Cerebellar nuclear complex (tissue), 1 donor: ENCODE results near the gene MB21D2.

Source experiments
- DNase-seq, 2 experiments: peaks; one replicate each; lab custom pipeline; 2025; lab: John Stamatoyannopoulos, UW

The MB21D2 gene

GRCh38 chr3:192923731-192924130 lies 6.1 kb upstream of the MB21D2 start:
- no peak for DNase-seq

DNA sequence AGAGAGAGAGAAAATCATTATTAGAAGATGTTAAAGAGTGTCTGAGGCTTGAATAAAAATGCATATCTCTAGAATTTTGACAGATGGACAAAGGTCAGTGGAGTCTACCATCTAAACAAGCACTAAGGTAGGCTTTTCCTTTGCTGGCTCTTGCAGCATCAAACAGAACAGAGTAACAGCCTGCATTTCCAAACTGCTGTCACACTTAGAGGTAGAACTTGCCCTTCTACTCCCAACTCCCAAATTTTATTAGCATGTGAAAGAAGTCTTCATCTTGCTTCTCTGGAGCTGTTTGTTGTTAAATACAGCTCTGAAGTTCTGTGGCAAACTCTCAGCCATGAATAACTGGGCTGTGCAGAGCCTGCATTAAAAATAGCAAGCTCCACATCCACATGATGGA lies 4.1 kb upstream of the MB21D2 start:
- DNase-seq = no peak

DNA sequence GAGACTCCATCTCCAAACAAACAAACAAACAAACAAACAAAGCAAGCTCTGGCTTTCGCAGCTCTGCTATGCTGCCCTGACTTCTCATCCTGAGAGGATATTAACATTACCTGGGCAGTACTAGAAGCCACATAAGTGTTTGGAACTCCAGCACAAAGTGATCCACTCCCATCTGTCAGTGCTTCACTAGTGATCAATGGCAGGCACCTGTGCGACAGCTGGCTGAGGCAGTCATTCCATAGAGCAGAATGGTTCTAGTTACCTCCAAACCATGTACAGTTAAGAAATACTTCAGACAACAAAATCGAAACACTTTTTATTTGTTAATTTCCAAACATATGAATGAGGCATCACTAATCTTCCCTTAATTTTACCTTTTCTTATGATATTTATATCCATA lies 2.8 kb upstream of the MB21D2 start:
- no peak for DNase-seq

GRCh38 chr3:192919901-192920300 lies 2.2 kb upstream of the MB21D2 start:
- no peak for DNase-seq

DNA sequence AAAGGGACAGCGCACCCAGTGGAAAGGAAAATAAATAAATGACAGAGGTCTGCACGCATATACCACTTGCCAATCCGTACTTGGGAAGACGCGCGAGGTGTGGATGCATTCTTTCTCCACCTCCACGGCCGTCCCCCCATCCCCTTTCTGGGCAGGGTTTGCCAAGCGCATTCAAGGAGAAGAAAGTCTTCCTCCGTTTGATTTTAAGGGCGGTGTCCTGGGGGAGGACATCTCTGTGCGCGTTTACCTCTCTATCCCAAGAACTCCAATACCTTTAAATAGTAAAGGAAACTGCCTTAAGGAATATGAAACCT lies 576 bp upstream of the MB21D2 start:
- DNase-seq = no peak

GRCh38 chr3:192917028-192917403 lies 640 bp downstream of the MB21D2 start:
- DNase-seq = no peak

DNA sequence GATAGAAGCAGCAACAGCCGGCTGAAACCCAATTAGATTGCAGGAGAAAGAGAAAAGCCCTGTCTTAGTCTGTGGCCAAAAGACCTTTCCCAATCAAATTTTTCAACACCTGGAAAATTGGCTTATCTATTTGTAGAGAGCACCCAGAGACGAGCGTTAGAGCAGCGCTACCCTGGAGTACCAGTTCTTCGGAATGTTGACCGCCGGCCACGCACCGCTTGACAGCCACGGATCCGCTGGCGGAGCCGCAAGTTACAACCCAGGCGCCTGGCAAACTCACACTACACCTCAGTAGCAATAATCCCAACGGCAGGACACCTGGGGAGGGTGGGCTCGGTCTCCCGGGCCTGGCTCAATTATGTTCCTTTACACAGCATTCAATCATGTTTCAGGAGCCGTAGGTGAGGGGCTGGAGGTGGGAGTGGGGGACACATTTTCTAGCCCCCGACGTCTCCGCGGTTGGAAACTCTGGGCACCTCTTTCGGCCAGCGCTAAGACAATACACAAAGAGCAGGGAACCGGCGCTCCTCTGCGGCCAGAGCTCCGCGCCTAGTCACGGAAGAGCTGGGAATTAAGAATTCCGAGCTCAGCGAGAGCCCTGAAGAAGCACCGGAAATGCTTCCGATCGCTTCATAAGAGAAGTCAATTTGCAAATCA lies 1.2 kb downstream of the MB21D2 start:
- no peak for DNase-seq

DNA sequence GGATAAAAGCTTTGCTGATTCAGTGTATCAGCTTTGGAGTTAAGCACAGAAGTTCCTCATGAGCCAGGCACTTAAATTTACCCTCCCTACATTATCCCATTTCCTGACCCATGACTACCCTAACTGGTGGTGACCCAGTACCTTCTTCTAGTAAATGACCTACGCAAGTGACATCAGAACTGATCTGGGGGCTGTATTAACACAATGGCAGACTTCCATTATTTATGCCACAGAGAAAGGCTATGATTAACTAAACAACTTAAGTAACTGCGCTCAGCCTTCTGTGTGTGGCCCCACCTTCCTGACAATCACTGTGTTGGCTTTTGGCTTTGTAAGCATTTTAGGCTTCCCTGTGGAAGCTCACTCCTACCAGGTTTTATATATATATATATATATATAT lies 1.9 kb downstream of the MB21D2 start:
- no peak for DNase-seq

GRCh38 chr3:192915304-192915703 lies 2.4 kb downstream of the MB21D2 start:
- peak in 1 of 2 experiments; percentile 48 for DNase-seq

DNA sequence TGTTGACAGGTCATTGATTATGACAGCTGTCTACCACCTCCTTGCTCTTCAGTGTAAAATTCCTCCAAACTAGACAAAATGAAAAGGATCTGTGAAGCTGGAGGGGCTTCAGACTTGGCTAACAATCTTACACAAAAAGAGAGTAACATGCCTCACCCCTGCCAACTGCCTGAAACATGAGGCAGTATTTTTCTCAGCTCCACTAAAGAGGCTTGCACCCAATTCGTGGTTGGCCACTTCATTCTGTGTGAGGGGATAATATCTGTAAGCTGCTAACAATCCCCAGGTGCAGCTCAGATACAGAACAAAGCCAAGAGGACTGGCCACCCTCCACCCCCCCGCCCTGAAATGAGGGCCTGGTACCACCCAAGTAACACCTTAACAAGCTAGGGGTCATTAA lies 2.8 kb downstream of the MB21D2 start:
- DNase-seq = no peak

DNA sequence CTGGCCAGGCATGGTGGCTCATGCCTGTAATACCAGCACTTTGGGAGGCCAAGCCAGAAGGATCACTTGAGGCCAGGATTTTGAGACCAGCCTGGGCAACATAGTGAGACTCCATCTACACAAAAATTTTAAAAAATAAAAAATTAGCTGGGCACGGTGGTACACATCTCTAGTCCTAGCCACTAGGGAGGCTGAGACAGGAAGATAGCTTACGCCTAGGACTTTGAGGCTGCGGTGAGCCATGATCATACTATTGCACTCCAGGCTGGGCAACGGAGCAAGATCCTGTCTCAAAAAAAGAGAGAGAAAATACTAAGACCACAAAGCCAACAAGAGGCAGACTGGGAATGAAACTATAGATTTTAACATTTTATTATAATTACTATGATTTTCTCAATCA lies 4.1 kb downstream of the MB21D2 start:
- no peak for DNase-seq

DNA sequence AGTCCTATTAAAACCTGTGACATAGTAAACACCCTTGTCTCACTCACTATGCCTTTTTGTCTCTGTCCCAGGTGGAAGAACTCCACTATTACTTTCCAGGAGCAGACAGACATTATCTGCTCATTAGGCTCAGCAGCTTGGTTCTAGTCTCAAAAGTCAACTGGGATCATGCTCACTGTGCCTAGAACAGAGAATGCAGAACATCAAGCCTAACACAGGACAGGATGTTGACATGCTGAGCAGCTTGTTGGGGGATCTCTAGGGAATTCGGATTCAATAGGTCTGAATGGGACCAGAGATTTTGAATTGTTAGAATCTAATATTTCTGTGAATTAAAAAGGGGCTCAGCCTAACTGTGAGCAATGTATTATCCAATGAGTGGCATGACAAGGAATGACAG lies 6.4 kb downstream of the MB21D2 start:
- no peak for DNase-seq

DNA sequence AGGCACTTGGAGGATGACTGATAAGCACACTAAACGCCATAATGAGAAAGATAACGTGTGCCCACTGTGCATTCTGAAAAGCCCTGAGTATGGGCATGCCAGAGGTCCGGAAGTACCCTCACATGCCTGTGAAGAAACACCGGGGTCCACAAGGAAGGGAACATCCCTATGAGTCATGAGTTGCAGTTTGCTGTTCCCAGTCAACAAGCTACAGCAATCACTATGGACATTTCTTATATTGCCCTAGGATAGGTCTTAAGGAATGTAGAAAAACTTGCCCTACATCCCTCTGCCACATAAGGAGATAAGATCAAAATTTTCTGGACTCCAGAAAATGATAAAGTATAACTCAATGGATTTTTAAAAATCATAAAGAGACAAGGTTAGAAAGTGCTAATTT lies 9.9 kb downstream of the MB21D2 start:
- no peak for DNase-seq

GRCh38 chr3:192906940-192907339 lies 10.7 kb downstream of the MB21D2 start:
- no peak for DNase-seq

DNA sequence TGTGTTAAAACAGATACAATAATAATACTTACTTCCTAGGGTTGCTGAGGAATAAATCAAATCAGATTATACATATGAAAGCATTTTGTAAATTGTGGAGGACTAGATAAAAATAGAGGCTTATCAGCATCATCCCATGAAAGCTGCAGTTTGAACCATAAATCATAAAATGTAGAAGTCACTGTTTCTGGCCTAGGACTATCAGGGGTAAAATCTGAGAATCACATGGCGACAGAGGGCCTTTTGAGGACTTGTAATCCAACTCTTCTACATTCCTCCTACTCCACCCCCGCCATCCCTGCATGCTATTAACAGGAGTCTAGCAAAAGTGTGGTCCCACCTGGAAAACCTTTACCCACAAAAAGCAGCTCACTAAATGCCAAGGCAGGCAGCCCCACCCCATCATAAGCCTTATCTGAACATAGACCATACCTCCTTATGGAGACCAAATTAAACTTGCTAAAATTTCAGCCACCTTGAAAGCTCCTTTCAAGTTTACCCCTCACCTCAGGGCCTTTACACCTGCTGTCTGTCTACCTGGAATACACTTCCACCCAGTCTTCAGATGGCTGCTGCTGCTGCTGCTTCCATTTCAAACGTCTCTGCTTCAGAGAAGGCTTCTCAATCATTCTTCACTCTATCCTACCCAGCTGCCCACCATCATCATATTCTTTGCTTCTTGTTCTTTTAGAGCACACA lies 11.5 kb downstream of the MB21D2 start:
- DNase-seq = no peak

DNA sequence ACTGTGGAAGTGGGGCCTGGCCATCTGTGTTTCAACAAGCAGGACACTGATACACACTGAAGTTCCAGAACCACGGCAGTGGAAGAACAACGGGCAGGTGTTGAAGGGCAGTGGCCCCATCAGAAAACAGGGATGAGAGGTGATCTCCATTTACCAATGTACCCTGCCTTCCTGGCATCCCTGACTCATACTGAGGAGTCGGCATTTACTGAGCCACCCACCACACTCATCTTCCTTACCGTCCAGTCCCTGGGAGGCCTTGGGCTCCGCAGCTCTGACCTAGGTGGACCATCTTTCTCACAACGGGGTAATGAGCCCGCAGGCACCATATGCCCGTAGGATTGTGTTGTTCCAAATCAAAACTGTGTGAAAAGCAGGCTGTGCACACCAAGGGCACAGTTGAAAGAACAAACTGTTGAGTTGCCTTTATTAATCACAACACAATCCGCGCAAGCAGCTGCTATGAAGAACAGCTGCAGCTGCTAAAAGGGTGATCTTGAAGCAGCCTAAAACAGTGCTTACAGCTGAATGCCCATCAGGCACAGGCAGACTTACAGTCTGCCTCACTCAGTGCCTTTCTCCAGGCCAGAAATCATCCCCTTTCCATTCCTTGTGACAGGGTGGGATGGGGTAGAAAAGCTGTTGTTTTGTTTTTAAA lies 12.9 kb downstream of the MB21D2 start:
- no peak for DNase-seq

DNA sequence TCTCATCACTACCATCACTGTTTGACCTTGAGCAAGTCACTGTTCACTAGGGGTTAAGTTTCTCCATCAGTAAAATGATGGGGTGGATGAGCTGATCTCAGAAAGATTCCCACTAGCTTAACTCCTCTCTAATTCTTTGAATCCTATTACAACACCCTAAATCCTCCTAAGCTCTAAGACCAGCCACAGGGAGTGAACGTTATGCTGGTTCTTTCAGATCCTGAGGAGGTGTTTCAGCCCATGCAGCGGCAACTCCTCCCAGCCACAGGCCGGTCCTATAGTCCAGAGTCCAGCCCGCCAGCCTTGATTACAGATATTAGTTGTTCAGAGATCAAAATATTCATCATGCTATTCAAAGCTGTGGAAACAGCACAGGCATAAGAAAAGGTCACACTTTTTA lies 15.1 kb downstream of the MB21D2 start:
- no peak for DNase-seq

GRCh38 chr3:192901435-192901834 lies 16.2 kb downstream of the MB21D2 start:
- no peak for DNase-seq

DNA sequence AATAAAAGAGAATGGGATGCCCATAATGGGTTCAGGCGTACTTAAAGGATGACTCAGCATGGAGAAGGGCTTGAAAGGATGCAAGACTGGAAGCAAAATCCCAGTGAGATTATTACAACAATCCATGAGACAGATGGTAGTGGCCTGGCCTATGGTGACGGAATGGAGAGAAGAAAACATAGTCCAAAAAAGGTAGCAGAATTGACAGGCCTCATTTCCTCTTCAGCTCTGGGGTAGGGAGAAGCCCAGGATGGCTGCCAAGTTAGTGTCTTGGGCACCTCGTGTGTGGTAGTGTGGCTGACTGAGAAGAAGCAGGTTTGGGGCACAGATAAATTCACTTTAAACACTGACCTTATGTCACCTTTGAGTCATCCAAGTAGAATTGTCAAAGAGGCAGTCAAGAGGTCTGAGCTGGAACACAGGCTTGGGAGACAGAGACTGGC lies 18.1 kb downstream of the MB21D2 start:
- no peak for DNase-seq

GRCh38 chr3:192897005-192897404 lies 20.7 kb downstream of the MB21D2 start:
- no peak for DNase-seq

DNA sequence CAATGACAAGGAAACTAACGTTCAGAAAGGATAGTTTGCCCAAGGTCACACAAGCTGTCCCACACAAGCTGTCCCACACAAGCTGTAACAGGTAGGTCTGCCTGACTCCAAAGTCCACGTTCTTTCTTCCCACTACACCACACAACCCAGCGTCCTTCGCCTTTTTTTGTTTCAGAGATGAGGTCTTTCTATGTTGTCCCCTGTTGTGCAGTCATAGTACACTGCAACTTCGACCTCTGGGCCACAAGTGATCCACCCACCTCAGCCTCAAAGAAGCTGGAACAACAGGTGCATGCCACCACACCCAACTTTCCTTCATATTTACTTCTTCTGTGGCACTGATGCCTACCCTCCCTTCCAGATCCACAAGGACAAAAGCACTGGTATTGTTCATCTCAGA lies 21.4 kb downstream of the MB21D2 start:
- DNase-seq = no peak

DNA sequence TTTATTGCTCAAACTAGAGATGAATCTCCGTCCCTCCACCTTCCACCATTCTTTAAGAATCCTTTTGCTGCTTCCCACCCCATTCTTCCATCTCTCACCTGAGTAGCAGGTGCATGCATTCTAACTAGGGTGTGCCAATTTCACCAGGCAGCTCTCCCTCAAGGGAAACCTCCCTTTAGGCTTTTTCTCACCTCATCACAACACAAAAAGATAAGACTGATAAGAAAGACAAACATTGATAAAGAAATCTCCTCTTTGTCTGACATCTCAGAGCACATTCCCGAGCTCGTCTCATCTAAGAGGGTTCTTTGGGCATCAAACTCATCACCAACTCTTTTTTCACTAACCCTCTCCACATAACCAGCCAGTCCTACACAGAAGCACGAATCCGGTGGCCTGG lies 23.0 kb downstream of the MB21D2 start:
- no peak for DNase-seq

- DNase-seq = no peak
Measured at GRCh38 chr3:192892981-192893700, 24.5 kb downstream of the MB21D2 start.
